Measurements from ENCODE around the gene SASH1. TPM values are rescaled to one million over a fixed set of nuclear protein-coding genes. Genes with fewer than 3 reads are reported as not detected.

Gene SASH1
- total RNA-seq, 1 donor from 2014 or later = 41.6 TPM

DNA sequence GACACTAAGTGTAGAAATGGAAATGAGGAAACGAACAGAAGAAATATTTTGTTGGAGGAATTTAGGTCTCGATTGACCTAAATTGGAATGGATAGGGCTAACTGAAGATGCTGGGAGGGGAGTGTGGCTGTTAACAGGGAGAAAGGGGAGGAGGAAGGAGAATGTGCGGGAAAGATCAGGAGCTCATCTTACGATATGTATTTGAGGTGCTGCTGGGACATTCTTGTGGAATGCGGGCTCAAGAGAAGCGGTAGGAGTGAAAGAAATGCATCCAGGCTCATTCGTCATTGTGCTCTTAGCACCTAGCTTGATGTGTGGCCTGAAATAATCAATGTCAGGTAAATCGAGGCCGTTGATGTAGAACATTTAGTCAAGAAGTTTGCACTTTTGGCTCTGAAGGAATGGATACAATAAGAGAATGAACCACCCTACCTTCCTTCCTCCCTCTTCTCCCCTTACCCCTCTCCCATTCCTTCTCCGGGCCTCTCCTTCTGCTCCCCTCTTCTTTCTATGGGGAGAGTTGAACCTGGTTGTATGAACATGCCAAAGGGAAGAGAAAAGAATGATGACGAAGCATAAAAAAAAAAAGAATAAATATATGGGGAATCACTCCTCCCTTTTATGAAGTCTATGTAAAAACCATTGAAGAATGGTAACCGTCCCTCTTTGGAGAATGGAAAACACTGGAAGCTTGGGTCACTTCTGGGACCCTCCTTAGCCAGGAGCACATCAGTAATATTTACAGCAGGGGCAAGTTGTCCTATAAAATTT lies 70.9 kb downstream of the SASH1 start:
- DNase-seq (ENCODE audit: low spot score, unreplicated experiment) = no peak
- Mint-ChIP-seq H3K4me3 (ENCODE audit: low read depth) (no peak overlapping the region), H3K27me3 (no peaks in the 10 kb centered on the region), H3K4me1 (ENCODE audit: low read depth) (peaks cover 21% of the 10 kb centered on the region), H3K27ac (no peak overlapping the region), H3K36me3 (ENCODE audit: insufficient read depth) (peaks cover 2% of the 10 kb centered on the region), H3K9me3 (ENCODE audit: low read depth) (peaks cover 5% of the 10 kb centered on the region)
- TF ChIP-seq, protein P1, sequence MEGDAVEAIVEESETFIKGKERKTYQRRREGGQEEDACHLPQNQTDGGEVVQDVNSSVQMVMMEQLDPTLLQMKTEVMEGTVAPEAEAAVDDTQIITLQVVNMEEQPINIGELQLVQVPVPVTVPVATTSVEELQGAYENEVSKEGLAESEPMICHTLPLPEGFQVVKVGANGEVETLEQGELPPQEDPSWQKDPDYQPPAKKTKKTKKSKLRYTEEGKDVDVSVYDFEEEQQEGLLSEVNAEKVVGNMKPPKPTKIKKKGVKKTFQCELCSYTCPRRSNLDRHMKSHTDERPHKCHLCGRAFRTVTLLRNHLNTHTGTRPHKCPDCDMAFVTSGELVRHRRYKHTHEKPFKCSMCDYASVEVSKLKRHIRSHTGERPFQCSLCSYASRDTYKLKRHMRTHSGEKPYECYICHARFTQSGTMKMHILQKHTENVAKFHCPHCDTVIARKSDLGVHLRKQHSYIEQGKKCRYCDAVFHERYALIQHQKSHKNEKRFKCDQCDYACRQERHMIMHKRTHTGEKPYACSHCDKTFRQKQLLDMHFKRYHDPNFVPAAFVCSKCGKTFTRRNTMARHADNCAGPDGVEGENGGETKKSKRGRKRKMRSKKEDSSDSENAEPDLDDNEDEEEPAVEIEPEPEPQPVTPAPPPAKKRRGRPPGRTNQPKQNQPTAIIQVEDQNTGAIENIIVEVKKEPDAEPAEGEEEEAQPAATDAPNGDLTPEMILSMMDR (IDR thresholded peaks at IDR 0.05; ENCODE audit: unreplicated experiment) = no peak

DNA sequence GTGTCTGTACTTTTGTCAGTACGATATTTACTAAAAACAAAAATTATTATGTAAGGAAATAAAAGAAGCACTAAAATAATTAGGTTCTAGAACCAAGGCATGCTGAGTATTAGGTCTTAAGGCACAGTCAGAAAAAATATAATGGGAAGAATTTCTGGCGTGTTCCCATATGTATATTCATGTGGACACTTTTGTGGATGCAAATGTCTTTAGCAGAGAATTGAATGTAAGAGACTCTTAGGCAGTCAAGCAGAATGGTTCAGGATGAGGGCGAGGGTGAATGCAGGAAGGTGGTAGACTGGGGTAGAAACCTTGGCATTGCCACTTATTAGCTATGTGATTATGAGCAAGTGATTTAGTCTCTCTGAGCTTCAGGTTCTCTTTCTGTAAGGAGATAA lies 71.5 kb downstream of the SASH1 start:
- TF ChIP-seq, protein P1 (IDR thresholded peaks at IDR 0.05; ENCODE audit: unreplicated experiment) = no peak
- Mint-ChIP-seq H3K4me3 (ENCODE audit: low read depth) (no peak overlapping the region), H3K27me3 (no peaks in the 10 kb centered on the region), H3K9me3 (ENCODE audit: low read depth) (peaks cover 5% of the 10 kb centered on the region), H3K27ac (no peak overlapping the region), H3K4me1 (ENCODE audit: low read depth) (peaks cover 21% of the 10 kb centered on the region), H3K36me3 (ENCODE audit: insufficient read depth) (peaks cover 2% of the 10 kb centered on the region)
- no peak for DNase-seq (ENCODE audit: low spot score, unreplicated experiment)

DNA sequence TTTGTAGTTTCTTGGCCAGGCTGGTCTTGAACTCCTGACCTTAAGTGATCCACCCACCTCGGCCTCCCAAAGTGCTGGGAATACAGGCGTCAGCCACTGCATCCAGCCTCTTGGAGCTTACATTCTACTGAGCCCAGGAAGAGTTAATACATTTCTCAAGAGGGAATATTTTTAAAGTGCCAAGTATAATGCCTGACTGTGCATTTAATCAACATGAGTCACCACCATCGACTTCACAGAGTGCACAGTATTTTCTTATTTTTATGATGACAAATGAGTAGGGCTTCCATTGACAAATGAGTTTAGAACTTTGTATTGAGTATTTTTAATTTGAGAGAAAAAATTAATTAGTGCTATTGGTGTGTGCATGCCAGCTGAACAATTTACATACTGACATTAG lies 72.2 kb downstream of the SASH1 start:
- Mint-ChIP-seq H3K27ac (no peak overlapping the region), H3K9me3 (ENCODE audit: low read depth) (peaks cover 5% of the 10 kb centered on the region), H3K27me3 (no peaks in the 10 kb centered on the region), H3K4me1 (ENCODE audit: low read depth) (peaks cover 25% of the 10 kb centered on the region), H3K4me3 (ENCODE audit: low read depth) (no peak overlapping the region), H3K36me3 (ENCODE audit: insufficient read depth) (peaks cover 2% of the 10 kb centered on the region)
- no peak for DNase-seq (ENCODE audit: low spot score, unreplicated experiment)
- TF ChIP-seq, protein P1 (IDR thresholded peaks at IDR 0.05; ENCODE audit: unreplicated experiment) = no peak

DNA sequence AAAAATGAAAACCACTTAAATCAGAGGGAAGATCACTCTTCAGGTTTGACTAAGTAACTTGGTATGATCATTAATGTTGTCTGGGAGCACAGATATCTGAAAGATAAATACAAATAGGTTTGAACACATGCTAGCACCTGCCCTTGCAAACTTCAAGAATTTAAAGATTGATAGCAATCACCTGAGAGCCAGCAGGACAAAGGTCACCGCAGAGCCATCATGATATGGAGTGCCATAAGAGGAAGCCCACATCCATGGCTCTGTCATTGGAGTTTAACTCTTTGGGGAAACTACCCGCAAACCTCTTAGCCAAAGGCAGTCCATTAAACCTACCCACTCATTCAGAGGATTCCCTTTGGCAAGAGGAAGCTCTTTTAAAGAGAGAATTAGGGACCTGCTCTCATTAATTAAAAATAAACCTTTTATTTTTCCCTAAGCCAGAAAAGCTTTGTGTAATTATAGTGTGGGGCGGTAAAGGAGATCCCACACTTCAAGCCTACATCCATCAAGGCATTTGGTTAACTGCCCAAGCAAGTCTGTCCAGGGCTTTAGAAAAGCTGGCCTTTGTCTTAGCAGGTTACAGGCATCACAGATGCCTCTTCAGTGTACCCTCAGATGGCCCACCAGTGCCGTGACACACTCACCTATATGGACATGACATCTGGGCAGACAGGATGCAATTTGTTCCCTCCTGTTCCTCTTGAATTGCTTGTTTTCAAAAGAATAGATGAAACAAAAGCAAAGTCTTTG lies 73.0 kb downstream of the SASH1 start:
- TF ChIP-seq, protein P1 (IDR thresholded peaks at IDR 0.05; ENCODE audit: unreplicated experiment) = no peak
- Mint-ChIP-seq H3K36me3 (ENCODE audit: insufficient read depth) (peaks cover 2% of the 10 kb centered on the region), H3K9me3 (ENCODE audit: low read depth) (peaks cover 5% of the 10 kb centered on the region), H3K27me3 (no peaks in the 10 kb centered on the region), H3K4me3 (ENCODE audit: low read depth) (no peak overlapping the region), H3K27ac (no peak overlapping the region), H3K4me1 (ENCODE audit: low read depth) (peaks cover 25% of the 10 kb centered on the region)
- DNase-seq (ENCODE audit: low spot score, unreplicated experiment) = no peak

DNA sequence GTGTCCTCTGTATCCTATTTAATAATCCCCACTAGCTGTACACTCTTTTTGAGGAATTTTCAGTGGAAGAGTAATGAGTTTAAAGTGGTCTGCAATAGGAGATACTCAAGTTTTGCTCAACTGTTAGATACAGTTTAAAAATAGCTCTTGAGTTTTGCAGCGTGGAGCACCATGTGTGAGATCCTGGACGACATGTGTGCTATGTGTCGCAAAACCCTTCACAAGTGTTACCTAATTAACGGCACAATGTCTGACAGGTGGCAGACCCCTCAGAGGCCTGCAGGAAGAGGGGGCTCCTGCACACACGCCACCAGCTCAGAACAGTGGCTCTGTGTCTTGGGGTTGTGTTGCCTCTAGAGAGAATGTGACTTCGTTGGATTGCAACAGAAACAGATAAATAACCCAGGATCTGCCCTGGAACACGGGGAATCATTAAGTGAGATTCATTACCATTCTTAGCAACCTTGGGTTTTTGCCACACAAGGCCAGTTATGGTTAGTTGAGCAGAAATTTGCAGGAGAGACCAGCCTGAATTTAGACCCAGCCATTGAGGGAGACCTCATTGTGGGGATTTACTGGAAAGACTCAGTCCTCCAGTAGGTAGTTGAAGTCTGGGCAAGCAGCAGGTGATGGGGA lies 73.8 kb downstream of the SASH1 start:
- peaks cover 25% of the 10 kb centered on the region for H3K4me1 Mint-ChIP-seq (ENCODE audit: low read depth)
- H3K4me3 Mint-ChIP-seq (ENCODE audit: low read depth) = no peak overlapping the region
- H3K9me3 Mint-ChIP-seq (ENCODE audit: low read depth) = peaks cover 5% of the 10 kb centered on the region
- TF ChIP-seq, protein P1 (IDR thresholded peaks at IDR 0.05; ENCODE audit: unreplicated experiment) = no peak
- no peak overlapping the region for H3K27ac Mint-ChIP-seq
- no peaks in the 10 kb centered on the region for H3K27me3 Mint-ChIP-seq
- H3K36me3 Mint-ChIP-seq (ENCODE audit: insufficient read depth) = peaks cover 2% of the 10 kb centered on the region
- DNase-seq (ENCODE audit: low spot score, unreplicated experiment) = no peak

Data from progenitor cell of endocrine pancreas (in vitro differentiated cells).